Neural cell (in vitro differentiated cells): ENCODE measurements around the gene GAA.

Experiments
- EP300 ChIP-seq: fragments of 450-650 bp; conservative IDR thresholded peaks from 2 replicates; pipeline ENCODE4 v1.6.1; 2014; ENCODE audit warnings: antibody characterized with exemption, mild to moderate bottlenecking, moderate library complexity; ENCODE audit not compliant: poor library complexity, severe bottlenecking
- EZH2 ChIP-seq: fragments of 200-600, 300-800 bp; shearing (Covaris generic), sonication (generic); IDR thresholded peaks from 2 replicates; pipeline ENCODE4 v1.6.1; 2014; ENCODE audit warnings: antibody characterized with exemption, low read length, borderline replicate concordance, mild to moderate bottlenecking; ENCODE audit not compliant: insufficient read depth, poor library complexity, severe bottlenecking
- POLR2AphosphoS5 ChIP-seq: IDR thresholded peaks from 2 replicates; pipeline ENCODE4 v1.6.1; 2012
- RAD21 ChIP-seq: fragments of 450-650 bp; conservative IDR thresholded peaks from 2 replicates; pipeline ENCODE4 v1.6.1; 2014; ENCODE audit warnings: antibody characterized with exemption, mild to moderate bottlenecking, moderate library complexity
- SMC3 ChIP-seq: fragments of 450-650 bp; conservative IDR thresholded peaks from 2 replicates; pipeline ENCODE4 v1.6.1; 2014; ENCODE audit warnings: antibody characterized with exemption, mild to moderate bottlenecking, moderate library complexity; ENCODE audit not compliant: poor library complexity
- TAF1 ChIP-seq: IDR thresholded peaks from 2 replicates; pipeline ENCODE4 v1.6.1; 2012; ENCODE audit warnings: low read depth
- TF ChIP-seq, protein P1 (sequence below): fragments of 450-650 bp; IDR thresholded peaks from 2 replicates; pipeline ENCODE4 v1.5.1; 2014; ENCODE audit warnings: antibody characterized with exemption, mild to moderate bottlenecking, moderate library complexity; ENCODE audit not compliant: poor library complexity, severe bottlenecking

GRCh38 chr17:80095038-80095843 is 6.1 kb upstream of the GAA start:
- TF ChIP-seq, protein P1, sequence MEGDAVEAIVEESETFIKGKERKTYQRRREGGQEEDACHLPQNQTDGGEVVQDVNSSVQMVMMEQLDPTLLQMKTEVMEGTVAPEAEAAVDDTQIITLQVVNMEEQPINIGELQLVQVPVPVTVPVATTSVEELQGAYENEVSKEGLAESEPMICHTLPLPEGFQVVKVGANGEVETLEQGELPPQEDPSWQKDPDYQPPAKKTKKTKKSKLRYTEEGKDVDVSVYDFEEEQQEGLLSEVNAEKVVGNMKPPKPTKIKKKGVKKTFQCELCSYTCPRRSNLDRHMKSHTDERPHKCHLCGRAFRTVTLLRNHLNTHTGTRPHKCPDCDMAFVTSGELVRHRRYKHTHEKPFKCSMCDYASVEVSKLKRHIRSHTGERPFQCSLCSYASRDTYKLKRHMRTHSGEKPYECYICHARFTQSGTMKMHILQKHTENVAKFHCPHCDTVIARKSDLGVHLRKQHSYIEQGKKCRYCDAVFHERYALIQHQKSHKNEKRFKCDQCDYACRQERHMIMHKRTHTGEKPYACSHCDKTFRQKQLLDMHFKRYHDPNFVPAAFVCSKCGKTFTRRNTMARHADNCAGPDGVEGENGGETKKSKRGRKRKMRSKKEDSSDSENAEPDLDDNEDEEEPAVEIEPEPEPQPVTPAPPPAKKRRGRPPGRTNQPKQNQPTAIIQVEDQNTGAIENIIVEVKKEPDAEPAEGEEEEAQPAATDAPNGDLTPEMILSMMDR, result no peak
- TF ChIP-seq EP300 (no peak), POLR2AphosphoS5 (no peak), SMC3 (no peak), EZH2 (no peak), RAD21 (no peak), TAF1 (no peak)
